HepG2 (cell line): ENCODE data around the gene PTS. TPM values are rescaled to one million over a fixed set of nuclear protein-coding genes. Genes with fewer than 3 reads are reported as not detected.
A peak's percentile ranks its signal among the peaks of the same experiment; 100 is the strongest.

Experiments
- ATAC-seq: fragments of 200-7000 bp; cut with Tn5 transposase; 3 replicates; pipeline ENCODE4 v1.9.1; 2020; ENCODE audit warnings: mild to moderate bottlenecking, moderate library complexity
- BruUV-seq: library from RNA; stranded (reverse); fragments of 400-500 nt; replicated peaks from 2 replicates; lab custom pipeline; 2021; lab: Mats Ljungman, UMichigan
- CTCF ChIA-PET: fragments of 300-600 bp; formaldehyde crosslinking; extraction: SDS; loops from one replicate; lab custom pipeline; 2021; ENCODE audit warnings: low total read pairs, inconsistent platforms, low intra/inter-chr PET ratio; lab: Yijun Ruan, JAX
- POLR2A ChIA-PET: fragments of 350-600 bp; sonication (Branson Sonifier 250); formaldehyde crosslinking; loops from one replicate; lab custom pipeline; 2020; ENCODE audit warnings: antibody characterized with exemption, inconsistent platforms; lab: Yijun Ruan, JAX
- DNase-seq: peaks from one replicate; pipeline ENCODE4 v3.0.0-alpha.2; 2015; ENCODE audit warnings: low spot score
- FAIRE-seq: peaks from 3 replicates; lab custom pipeline; 2011; peaks lifted over from hg19 to GRCh38; lab: Jason Lieb, UNC
- H2AFZ ChIP-seq: one replicate; pipeline ENCODE4 v1.6.1; 2011; ENCODE audit warnings: low read length, inconsistent platforms
- H3K27ac ChIP-seq: fragments of 300-600 bp; 3 replicates; pipeline ENCODE4 v1.8.0; 2011; ENCODE audit warnings: mixed run types, mild to moderate bottlenecking, mixed read lengths, low read length, inconsistent platforms; ENCODE audit not compliant: insufficient read depth; ENCODE audit errors: extremely low read length
- H3K27me3 ChIP-seq, 2 experiments: fragments of 200-600 bp in 1 of 2; 2 replicates in 1 of 2; 3 replicates in 1 of 2; pipeline versions ENCODE4 v1.6.0 to v1.8.0; 2011; ENCODE audit warnings: low read length in 2 of 2, mild to moderate bottlenecking in 2 of 2, moderate library complexity in 2 of 2, inconsistent platforms in 1 of 2; ENCODE audit not compliant: insufficient read depth in 2 of 2, control insufficient read depth in 1 of 2
- H3K36me3 ChIP-seq, 2 experiments: fragments of 200-600 bp in 1 of 2; replicated peaks in 1 of 2; 2 replicates in 1 of 2; 3 replicates in 1 of 2; pipeline versions ENCODE4 v1.5.1 to v1.8.0; 2011; ENCODE audit warnings: low read length in 2 of 2, inconsistent platforms in 1 of 2; ENCODE audit not compliant: insufficient read depth in 2 of 2, control insufficient read depth in 1 of 2
- H3K4me1 ChIP-seq: 2 replicates; pipeline ENCODE4 v1.5.1; 2012; ENCODE audit warnings: low read length, inconsistent platforms; ENCODE audit not compliant: insufficient read depth
- H3K4me2 ChIP-seq: 2 replicates; pipeline ENCODE4 v1.6.0; 2011; ENCODE audit warnings: low read depth, low read length, inconsistent platforms
- H3K4me3 ChIP-seq, 3 experiments: fragments of 200-600 bp in 1 of 3; sonication (generic), shearing (Covaris generic) in 1 of 3; replicated peaks in 1 of 3; 2 replicates each; pipeline ENCODE4 v1.5.1; 2011 to 2016; ENCODE audit warnings: low read length in 3 of 3, inconsistent platforms in 2 of 3, low read depth in 2 of 3, mild to moderate bottlenecking in 2 of 3, control low read depth in 1 of 3, mixed read lengths in 1 of 3; ENCODE audit not compliant: insufficient read depth in 1 of 3
- H3K79me2 ChIP-seq: one replicate; pipeline ENCODE4 v1.6.1; 2011; ENCODE audit warnings: low read length, inconsistent platforms; ENCODE audit not compliant: insufficient read depth
- H3K9ac ChIP-seq: 2 replicates; pipeline ENCODE4 v1.6.0; 2011; ENCODE audit warnings: mild to moderate bottlenecking, low read depth, low read length, inconsistent platforms; ENCODE audit not compliant: insufficient read depth
- H3K9me3 ChIP-seq: 2 replicates; pipeline ENCODE4 v1.5.1; 2012; ENCODE audit warnings: mild to moderate bottlenecking, low read length
- H4K20me1 ChIP-seq: 2 replicates; pipeline ENCODE4 v1.6.0; 2011; ENCODE audit warnings: inconsistent platforms, mild to moderate bottlenecking, low read length, moderate library complexity; ENCODE audit not compliant: insufficient read depth
- FOXJ3 ChIP-seq: sonication (generic); formaldehyde crosslinking; IDR thresholded peaks from 2 replicates; pipeline ENCODE4 v1.4.0; 2020; ENCODE audit warnings: missing genetic modification reagents, mild to moderate bottlenecking, borderline replicate concordance
- TOPORS ChIP-seq: sonication (generic); formaldehyde crosslinking; IDR thresholded peaks from 2 replicates; pipeline ENCODE4 v1.8.0; 2023; ENCODE audit warnings: mild to moderate bottlenecking, missing genetic modification reagents
- ZHX2 ChIP-seq, 2 experiments: sonication (generic) in 1 of 2; formaldehyde crosslinking in 1 of 2; IDR thresholded peaks; 2 replicates each; pipeline versions ENCODE4 v1.6.1 to v1.9.0; 2014 to 2022; ENCODE audit warnings: antibody characterized with exemption in 1 of 2, borderline replicate concordance in 1 of 2, inconsistent platforms in 1 of 2, low read depth in 1 of 2, missing genetic modification reagents in 1 of 2
- ZNF367 ChIP-seq: sonication (generic); formaldehyde crosslinking; IDR thresholded peaks from 2 replicates; pipeline ENCODE4 v1.4.0; 2020; ENCODE audit warnings: missing genetic modification reagents, borderline replicate concordance
- WGBS: methylation state at CpG from one replicate; pipeline ENCODE4 v1.1.6; 2017; ENCODE audit warnings: low lambda C conversion rate; 5-methylcytosine and 5-hydroxymethylcytosine counted together
- in situ Hi-C: cut with HindIII; loops from 2 replicates; pipeline ENCODE4 v1.10.0; 2017; ENCODE audit warnings: low pct_unique_long_range_greater_than_20kb; ENCODE audit not compliant: extremely low pct_ligation_motif_present
- intact Hi-C: fragments of 100-400 bp; cut with micrococcal nuclease; formaldehyde crosslinking; loops from one replicate; pipeline ENCODE4 v1.10.0; 2022; ENCODE audit not compliant: unreplicated experiment
- polyA plus RNA-seq, 8 experiments: library from polyadenylated mRNA; depleted of rRNA in 3 of 8; stranded (reverse) in 7 of 8; unstranded in 1 of 8; fragments of >200 nt; fragmentation: Illumina TruSeq in 4 of 8; extraction: Trizol in 4 of 8; gene quantifications; 2 replicates each; pipeline versions ENCODE4 v1.2.1 to v1.2.3, GENCODE V29; 2011 to 2016; ENCODE audit warnings: low read depth in 4 of 8, missing spikeins in 1 of 8, mixed read lengths in 1 of 8; ENCODE audit not compliant: insufficient read depth in 1 of 8
- total RNA-seq, 5 experiments: library from RNA; depleted of rRNA; stranded (reverse); fragments of >200 nt; fragmentation: Illumina TruSeq; extraction: Trizol; gene quantifications; 2 replicates each; pipeline ENCODE4 v1.2.3, GENCODE V29; 2016; ENCODE audit warnings: low read depth in 1 of 5

Gene PTS
- total and polyA plus RNA-seq, 2 of the 13 experiments (the other 11 are each of a cell fraction or from before 2014, with no cell fraction given), result 33.6 to 49.3 TPM

DNA sequence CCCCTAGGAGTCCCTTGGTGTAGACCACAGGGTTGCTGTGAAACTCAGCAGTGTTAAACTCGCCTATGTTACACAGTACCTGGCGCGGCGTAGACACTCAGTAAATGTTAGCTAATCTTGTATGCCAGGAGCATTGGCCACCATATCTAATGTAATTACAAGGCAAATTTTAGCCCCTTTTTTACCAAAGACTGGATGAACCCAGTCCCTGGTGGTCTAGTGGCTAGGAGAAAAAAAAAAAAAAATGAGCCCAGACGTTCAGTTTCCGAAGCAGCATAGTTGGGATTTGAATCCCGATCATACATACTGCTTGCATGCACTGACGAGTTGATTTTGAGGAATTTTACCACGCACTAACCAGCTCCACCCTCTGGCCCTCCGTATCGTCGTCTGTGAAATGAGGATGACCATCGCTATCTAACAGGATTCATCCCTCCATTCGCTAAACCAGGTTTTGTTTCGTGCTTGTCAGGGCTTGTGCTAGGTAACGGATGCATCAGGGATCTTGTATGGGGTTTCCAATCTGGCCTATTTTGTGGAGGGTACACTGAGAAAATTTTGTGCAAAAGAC is 688 bp downstream of the PTS start (continued):
- TF ChIP-seq ZNF367 (CRISPR knock-in tag), result no peak

GRCh38 chr11:112227471-112227870 is 1.2 kb downstream of the PTS start:
- H3K4me1 ChIP-seq, result peaks cover 74% of the 10 kb centered on the region
- ChIA-PET CTCF (no interaction called here), POLR2A (no interaction called here)
- peak overlapping the region; percentile 87; the same call in 1 of the 2 replicates for H3K9ac ChIP-seq
- intact Hi-C loops (loop anchor here (10.0 kb wide), 1 partner anchor 567 kb away; no protein-coding TSS in a partner anchor), in situ Hi-C loops (loop anchor here (10.0 kb wide), 1 partner anchor 227 kb away; no protein-coding TSS in a partner anchor)
- H3K27me3 ChIP-seq, result no peaks in the 10 kb centered on the region; a peak in 1 of 5 replicates
- no peaks in the 10 kb centered on the region for H4K20me1 ChIP-seq
- TF ChIP-seq FOXJ3 (CRISPR knock-in tag), result no peak
- TF ChIP-seq ZHX2 (IDR thresholded peaks at IDR 0.05; ENCODE audit: low read depth), result no peak
- no peak for TF ChIP-seq ZHX2 (CRISPR knock-in tag; IDR thresholded peaks at IDR 0.05; ENCODE audit: borderline replicate concordance)
- TF ChIP-seq TOPORS, result no peak
- no peak for DNase-seq
- no peak overlapping the region for H2AFZ ChIP-seq
- no peak for FAIRE-seq
- WGBS, result 84% methylated on average over 4 of the region's 4 CpGs
- H3K79me2 ChIP-seq, result peaks cover 18% of the 10 kb centered on the region
- BruUV-seq, result no TSS peak
- H3K4me3 ChIP-seq, result peak overlapping the region; percentile 71 to 94 (median 89)
- ATAC-seq, result no peak
- peak overlapping the region; percentile 89 for H3K4me2 ChIP-seq
- peak overlapping the region; percentile 94 for H3K27ac ChIP-seq
- H3K36me3 ChIP-seq, result peaks cover 1 to 26% of the 10 kb centered on the region in 2 experiments; a peak in 3 of 5 replicates
- H3K9me3 ChIP-seq, result no peaks in the 10 kb centered on the region
